Measurements from ENCODE around the gene GPR162.

DNA sequence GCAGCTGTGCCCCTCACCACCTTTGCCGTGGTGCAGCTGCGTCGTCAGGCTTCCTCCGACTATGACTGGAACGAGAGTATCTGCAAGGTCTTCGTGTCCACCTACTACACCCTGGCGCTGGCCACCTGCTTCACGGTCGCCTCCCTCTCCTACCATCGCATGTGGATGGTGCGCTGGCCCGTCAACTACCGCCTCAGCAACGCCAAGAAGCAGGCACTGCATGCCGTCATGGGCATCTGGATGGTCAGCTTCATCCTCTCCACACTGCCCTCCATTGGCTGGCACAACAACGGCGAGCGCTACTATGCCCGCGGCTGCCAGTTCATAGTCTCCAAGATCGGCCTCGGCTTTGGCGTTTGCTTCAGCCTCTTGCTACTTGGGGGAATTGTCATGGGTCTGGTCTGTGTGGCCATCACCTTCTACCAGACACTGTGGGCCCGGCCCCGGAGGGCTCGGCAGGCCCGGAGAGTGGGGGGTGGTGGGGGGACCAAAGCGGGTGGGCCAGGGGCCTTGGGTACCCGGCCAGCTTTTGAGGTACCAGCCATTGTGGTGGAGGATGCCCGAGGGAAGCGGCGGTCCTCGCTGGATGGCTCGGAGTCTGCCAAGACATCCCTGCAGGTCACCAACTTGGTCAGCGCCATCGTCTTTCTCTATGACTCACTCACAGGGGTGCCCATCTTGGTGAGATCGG is 2.6 kb downstream of the GPR162 start:
- TF ChIP-seq ARNT (IDR thresholded peaks at IDR 0.05) (no peak), HDGF (IDR thresholded peaks at IDR 0.05; ENCODE audit: borderline replicate concordance) (no peak), FOXK2 (IDR thresholded peaks at IDR 0.05) (no peak), TARDBP (IDR thresholded peaks at IDR 0.05) (no peak), BHLHE40 (IDR thresholded peaks at IDR 0.05; ENCODE audit: borderline replicate concordance) (no peak), SP1 (IDR thresholded peaks at IDR 0.05) (no peak), SUZ12 (IDR thresholded peaks at IDR 0.05) (no peak), ELF4 (IDR thresholded peaks at IDR 0.05) (no peak), FOXM1 (IDR thresholded peaks at IDR 0.05; ENCODE audit: borderline replicate concordance) (no peak), L3MBTL2 (conservative IDR thresholded peaks at IDR 0.05) (no peak), FOXA1 (IDR thresholded peaks at IDR 0.05) (no peak), CTBP1 (IDR thresholded peaks at IDR 0.05; ENCODE audit: borderline replicate concordance) (no peak)
- TF ChIP-seq, protein P1, sequence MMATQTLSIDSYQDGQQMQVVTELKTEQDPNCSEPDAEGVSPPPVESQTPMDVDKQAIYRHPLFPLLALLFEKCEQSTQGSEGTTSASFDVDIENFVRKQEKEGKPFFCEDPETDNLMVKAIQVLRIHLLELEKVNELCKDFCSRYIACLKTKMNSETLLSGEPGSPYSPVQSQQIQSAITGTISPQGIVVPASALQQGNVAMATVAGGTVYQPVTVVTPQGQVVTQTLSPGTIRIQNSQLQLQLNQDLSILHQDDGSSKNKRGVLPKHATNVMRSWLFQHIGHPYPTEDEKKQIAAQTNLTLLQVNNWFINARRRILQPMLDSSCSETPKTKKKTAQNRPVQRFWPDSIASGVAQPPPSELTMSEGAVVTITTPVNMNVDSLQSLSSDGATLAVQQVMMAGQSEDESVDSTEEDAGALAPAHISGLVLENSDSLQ (IDR thresholded peaks at IDR 0.05) = no peak
